Measurements from ENCODE around the gene AKT2.

GRCh38 chr19:40271706-40272105, 13.4 kb downstream of the AKT2 start:
- TF ChIP-seq POLR2A (IDR thresholded peaks at IDR 0.05; ENCODE audit: low read depth, low read length) = no peak
- no peak for TF ChIP-seq POLR2AphosphoS5 (IDR thresholded peaks at IDR 0.05; ENCODE audit: low read depth, low read length)
- no peak for TF ChIP-seq TAF1 (IDR thresholded peaks at IDR 0.05; ENCODE audit: borderline replicate concordance, low read depth, low read length)
